DMS114 treated with DMSO at 0.1 percent for 48 hours (cell line): ENCODE measurements around the gene QPRT.
"Not testable (repeated sequence)": the region's sequence is repeated elsewhere in the genome, so short reads cannot be mapped to it uniquely, and the experiment has no call there.

Experiments
- DNase-seq: peaks from one replicate; lab custom pipeline; 2025; ENCODE audit not compliant: unreplicated experiment; lab: John Stamatoyannopoulos, UW

The QPRT gene

GRCh38 chr16:29744541-29745101 lies 65.6 kb downstream of the QPRT start:
- DNase-seq: no peak

DNA sequence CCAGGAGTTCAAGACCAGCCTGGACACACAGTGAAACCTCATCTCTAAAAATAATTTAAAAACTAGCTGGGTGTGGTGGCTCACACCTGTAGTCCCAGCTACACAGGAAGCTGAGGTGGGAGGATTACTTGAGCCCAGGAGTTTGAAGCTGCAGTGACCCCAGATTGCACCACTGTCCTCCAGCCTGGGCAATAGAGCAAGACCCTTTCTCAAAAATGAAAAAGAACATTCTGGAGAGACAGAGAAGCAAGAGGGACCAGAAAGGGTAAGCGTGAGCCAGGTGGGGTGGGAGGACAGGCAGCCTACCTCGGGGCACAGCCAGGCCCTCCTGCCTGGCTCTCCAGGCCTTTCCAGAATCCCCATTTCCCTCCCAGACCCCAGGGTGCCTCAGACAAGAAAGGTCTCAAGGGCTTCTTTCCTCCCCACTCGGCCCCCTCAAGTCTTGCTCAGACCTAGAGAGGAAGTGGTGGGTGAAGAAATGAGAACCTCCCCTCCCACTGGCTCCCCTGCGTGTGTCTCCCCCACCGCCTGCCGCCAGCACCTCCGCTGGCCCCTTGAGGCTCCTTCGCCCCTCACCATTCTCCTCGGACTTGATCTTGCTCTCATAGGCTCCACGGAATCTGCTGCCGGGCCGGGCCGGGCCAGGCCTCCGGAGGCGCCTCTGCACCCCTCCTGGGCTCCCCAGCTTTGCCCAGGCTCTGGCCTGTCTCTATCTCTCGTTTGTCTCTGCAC lies 66.3 kb downstream of the QPRT start:
- no peak for DNase-seq

DNA sequence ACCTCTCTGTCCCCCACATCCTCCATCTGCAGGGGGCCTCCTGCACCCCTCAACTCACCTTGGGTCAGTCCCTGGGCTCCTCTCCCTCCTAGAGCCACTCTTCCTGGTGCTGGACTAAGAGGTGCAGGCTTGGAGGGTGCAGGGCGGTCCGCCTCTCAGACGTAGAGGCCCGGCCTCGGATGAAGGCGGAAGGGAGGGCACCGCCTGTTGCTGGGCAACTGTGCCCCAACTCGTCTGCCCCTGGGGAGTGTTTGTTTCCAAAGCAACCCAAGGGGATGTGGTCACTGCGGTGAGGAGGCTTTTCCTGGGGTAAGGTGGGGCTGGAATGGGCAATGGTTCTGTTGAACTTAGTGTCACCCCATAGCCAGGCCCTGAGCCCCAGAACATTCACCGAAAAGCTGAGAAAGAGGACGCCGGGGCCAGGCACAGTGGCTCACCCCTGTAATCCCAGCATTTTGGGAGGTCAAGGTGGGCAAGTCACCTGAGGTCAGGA lies 66.9 kb downstream of the QPRT start, which contains the start of gene C16orf54:
C16orf54 (minus strand) TSS at position 138 of the 493 bp plus-strand sequence. CDS start 1,039 bp downstream, outside the sequence.
- no peak for DNase-seq

DNA sequence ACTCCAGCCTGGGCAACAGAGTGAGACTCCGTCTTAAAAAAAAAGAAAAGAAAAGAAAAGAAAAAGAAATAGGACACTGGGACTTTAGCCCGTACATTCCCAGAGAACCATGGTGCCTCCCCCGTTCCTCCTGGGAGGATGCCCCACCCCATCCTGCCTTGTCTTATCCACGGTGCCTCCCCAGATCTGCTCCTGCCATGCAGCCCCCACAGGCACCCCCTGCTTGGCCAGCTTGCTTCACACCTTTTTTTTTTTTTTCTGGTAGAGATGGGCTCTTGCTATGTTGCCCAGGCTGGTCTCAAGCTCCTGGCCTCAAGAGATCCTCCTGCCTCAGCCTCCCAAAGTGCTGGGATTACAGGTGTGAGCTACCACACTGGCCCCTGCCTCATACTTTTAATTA lies 67.5 kb downstream of the QPRT start:
- not testable (repeated sequence) for DNase-seq
